GM12878 (cell line): ENCODE results near the gene LYRM4.

Source experiments
- CBFB ChIP-seq: IDR thresholded peaks from 2 replicates; pipeline ENCODE4 v1.6.1; 2016; ENCODE audit warnings: antibody characterized with exemption, low read depth
- CREB1 ChIP-seq: IDR thresholded peaks from 2 replicates; pipeline ENCODE4 v1.6.1; 2012; ENCODE audit warnings: low read depth, mild to moderate bottlenecking, inconsistent platforms
- EZH2 ChIP-seq: IDR thresholded peaks from 2 replicates; pipeline ENCODE4 v1.6.1; 2012; ENCODE audit warnings: low read depth, mild to moderate bottlenecking, control low read depth, inconsistent platforms, low read length, borderline replicate concordance; ENCODE audit not compliant: control insufficient read depth
- HDAC6 ChIP-seq: fragments of 200-600 bp; sonication (generic); IDR thresholded peaks from one replicate; pipeline ENCODE4 v1.8.0; 2017; ENCODE audit warnings: antibody characterized with exemption; ENCODE audit not compliant: unreplicated experiment
- KDM1A ChIP-seq: fragments of 200-600 bp; sonication (generic); IDR thresholded peaks from 2 replicates; pipeline ENCODE4 v1.6.1; 2016; ENCODE audit warnings: borderline replicate concordance
- NFXL1 ChIP-seq: fragments of 450-650 bp; IDR thresholded peaks from 2 replicates; pipeline ENCODE4 v1.6.1; 2017; ENCODE audit warnings: antibody characterized with exemption, mild to moderate bottlenecking, borderline replicate concordance
- POLR2A ChIP-seq: IDR thresholded peaks from 2 replicates; pipeline ENCODE4 v1.6.1; 2011; ENCODE audit warnings: low read depth, mild to moderate bottlenecking, low read length
- POLR2AphosphoS5 ChIP-seq: IDR thresholded peaks from 2 replicates; pipeline ENCODE4 v1.6.1; 2011; ENCODE audit warnings: mild to moderate bottlenecking, low read length, inconsistent platforms
- SIN3A ChIP-seq: IDR thresholded peaks from 2 replicates; pipeline ENCODE4 v1.6.1; 2012; ENCODE audit warnings: low read depth, low read length, improper control_type of control experiment
- SPI1 ChIP-seq: IDR thresholded peaks from 2 replicates; pipeline ENCODE4 v1.6.1; 2011; ENCODE audit warnings: low read depth, mild to moderate bottlenecking, low read length, moderate library complexity, borderline replicate concordance; ENCODE audit not compliant: insufficient read depth
- ZNF687 ChIP-seq: fragments of 450-650 bp; IDR thresholded peaks from 2 replicates; pipeline ENCODE4 v1.6.1; 2017; ENCODE audit warnings: mild to moderate bottlenecking, moderate library complexity
- TF ChIP-seq, protein P1 (sequence below): fragments of 450-650 bp; IDR thresholded peaks from 2 replicates; pipeline ENCODE4 v1.6.1; 2016; ENCODE audit warnings: mild to moderate bottlenecking, moderate library complexity, borderline replicate concordance
- TF ChIP-seq, protein P2 (sequence below), 3 experiments: IDR thresholded peaks in 2 of 3; conservative IDR thresholded peaks in 1 of 3; 2 replicates each; pipeline ENCODE4 v1.5.1; 2011; ENCODE audit warnings: low read depth in 3 of 3, low read length in 3 of 3, mild to moderate bottlenecking in 3 of 3, control low read depth in 2 of 3, moderate library complexity in 2 of 3, inconsistent platforms in 1 of 3, mixed read lengths in 1 of 3; ENCODE audit not compliant: control insufficient read depth in 2 of 3, insufficient read depth in 1 of 3; ENCODE audit errors: extremely low read depth in 1 of 3
- TF ChIP-seq, protein P3 (sequence below): fragments of 450-650 bp; IDR thresholded peaks from 2 replicates; pipeline ENCODE4 v1.6.1; 2014; ENCODE audit warnings: mild to moderate bottlenecking

- TF ChIP-seq, protein P1, sequence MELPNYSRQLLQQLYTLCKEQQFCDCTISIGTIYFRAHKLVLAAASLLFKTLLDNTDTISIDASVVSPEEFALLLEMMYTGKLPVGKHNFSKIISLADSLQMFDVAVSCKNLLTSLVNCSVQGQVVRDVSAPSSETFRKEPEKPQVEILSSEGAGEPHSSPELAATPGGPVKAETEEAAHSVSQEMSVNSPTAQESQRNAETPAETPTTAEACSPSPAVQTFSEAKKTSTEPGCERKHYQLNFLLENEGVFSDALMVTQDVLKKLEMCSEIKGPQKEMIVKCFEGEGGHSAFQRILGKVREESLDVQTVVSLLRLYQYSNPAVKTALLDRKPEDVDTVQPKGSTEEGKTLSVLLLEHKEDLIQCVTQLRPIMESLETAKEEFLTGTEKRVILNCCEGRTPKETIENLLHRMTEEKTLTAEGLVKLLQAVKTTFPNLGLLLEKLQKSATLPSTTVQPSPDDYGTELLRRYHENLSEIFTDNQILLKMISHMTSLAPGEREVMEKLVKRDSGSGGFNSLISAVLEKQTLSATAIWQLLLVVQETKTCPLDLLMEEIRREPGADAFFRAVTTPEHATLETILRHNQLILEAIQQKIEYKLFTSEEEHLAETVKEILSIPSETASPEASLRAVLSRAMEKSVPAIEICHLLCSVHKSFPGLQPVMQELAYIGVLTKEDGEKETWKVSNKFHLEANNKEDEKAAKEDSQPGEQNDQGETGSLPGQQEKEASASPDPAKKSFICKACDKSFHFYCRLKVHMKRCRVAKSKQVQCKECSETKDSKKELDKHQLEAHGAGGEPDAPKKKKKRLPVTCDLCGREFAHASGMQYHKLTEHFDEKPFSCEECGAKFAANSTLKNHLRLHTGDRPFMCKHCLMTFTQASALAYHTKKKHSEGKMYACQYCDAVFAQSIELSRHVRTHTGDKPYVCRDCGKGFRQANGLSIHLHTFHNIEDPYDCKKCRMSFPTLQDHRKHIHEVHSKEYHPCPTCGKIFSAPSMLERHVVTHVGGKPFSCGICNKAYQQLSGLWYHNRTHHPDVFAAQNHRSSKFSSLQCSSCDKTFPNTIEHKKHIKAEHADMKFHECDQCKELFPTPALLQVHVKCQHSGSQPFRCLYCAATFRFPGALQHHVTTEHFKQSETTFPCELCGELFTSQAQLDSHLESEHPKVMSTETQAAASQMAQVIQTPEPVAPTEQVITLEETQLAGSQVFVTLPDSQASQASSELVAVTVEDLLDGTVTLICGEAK = no peak
- TF ChIP-seq NFXL1 (no peak), POLR2AphosphoS5 (no peak), KDM1A (no peak), SPI1 (no peak), HDAC6 (no peak), POLR2A (no peak), SIN3A (no peak), CREB1 (no peak), CBFB (no peak), ZNF687 (no peak), EZH2 (no peak)
- TF ChIP-seq, protein P2, sequence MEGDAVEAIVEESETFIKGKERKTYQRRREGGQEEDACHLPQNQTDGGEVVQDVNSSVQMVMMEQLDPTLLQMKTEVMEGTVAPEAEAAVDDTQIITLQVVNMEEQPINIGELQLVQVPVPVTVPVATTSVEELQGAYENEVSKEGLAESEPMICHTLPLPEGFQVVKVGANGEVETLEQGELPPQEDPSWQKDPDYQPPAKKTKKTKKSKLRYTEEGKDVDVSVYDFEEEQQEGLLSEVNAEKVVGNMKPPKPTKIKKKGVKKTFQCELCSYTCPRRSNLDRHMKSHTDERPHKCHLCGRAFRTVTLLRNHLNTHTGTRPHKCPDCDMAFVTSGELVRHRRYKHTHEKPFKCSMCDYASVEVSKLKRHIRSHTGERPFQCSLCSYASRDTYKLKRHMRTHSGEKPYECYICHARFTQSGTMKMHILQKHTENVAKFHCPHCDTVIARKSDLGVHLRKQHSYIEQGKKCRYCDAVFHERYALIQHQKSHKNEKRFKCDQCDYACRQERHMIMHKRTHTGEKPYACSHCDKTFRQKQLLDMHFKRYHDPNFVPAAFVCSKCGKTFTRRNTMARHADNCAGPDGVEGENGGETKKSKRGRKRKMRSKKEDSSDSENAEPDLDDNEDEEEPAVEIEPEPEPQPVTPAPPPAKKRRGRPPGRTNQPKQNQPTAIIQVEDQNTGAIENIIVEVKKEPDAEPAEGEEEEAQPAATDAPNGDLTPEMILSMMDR (IDR thresholded peaks at IDR 0.05 in 2 of 3, conservative IDR thresholded peaks at IDR 0.05 in 1 of 3; ENCODE audit: control insufficient read depth in 2 of 3, extremely low read depth in 1 of 3, insufficient read depth in 1 of 3, low read depth in 3 of 3, low read length in 3 of 3) = no peak
- TF ChIP-seq, protein P3, sequence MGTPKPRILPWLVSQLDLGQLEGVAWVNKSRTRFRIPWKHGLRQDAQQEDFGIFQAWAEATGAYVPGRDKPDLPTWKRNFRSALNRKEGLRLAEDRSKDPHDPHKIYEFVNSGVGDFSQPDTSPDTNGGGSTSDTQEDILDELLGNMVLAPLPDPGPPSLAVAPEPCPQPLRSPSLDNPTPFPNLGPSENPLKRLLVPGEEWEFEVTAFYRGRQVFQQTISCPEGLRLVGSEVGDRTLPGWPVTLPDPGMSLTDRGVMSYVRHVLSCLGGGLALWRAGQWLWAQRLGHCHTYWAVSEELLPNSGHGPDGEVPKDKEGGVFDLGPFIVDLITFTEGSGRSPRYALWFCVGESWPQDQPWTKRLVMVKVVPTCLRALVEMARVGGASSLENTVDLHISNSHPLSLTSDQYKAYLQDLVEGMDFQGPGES = no peak
Observed at GRCh38 chr6:5112066-5112799, 148.5 kb downstream of the LYRM4 start.
